Measurements from ENCODE around the gene RPTOR.

RPTOR gene

GRCh38 chr17:80894439-80894721 is 349.7 kb downstream of the RPTOR start:
- no peak for ATAC-seq
- TF ChIP-seq TCF4 (CRISPR knock-in tag; IDR thresholded peaks at IDR 0.05; ENCODE audit: borderline replicate concordance) (no peak), ZFP30 (CRISPR knock-in tag; IDR thresholded peaks at IDR 0.05) (no peak), CREB5 (CRISPR knock-in tag; IDR thresholded peaks at IDR 0.05; ENCODE audit: low read depth) (no peak), TOX (CRISPR knock-in tag; IDR thresholded peaks at IDR 0.05; ENCODE audit: borderline replicate concordance) (no peak), ZNF70 (CRISPR knock-in tag; IDR thresholded peaks at IDR 0.05) (no peak), CSDC2 (CRISPR knock-in tag; IDR thresholded peaks at IDR 0.05) (no peak), RARB (CRISPR knock-in tag; IDR thresholded peaks at IDR 0.05) (no peak), SNAI2 (CRISPR knock-in tag; IDR thresholded peaks at IDR 0.05) (no peak), CSRNP3 (CRISPR knock-in tag; IDR thresholded peaks at IDR 0.05) (no peak)

- ATAC-seq, result no peak
- no peak for TF ChIP-seq RARB (CRISPR knock-in tag; IDR thresholded peaks at IDR 0.05)
- no peak for TF ChIP-seq OSR1 (CRISPR knock-in tag; IDR thresholded peaks at IDR 0.05)
- no peak for TF ChIP-seq PATZ1 (CRISPR knock-in tag; IDR thresholded peaks at IDR 0.05; ENCODE audit: borderline replicate concordance)
- no peak for TF ChIP-seq ZC3H10 (CRISPR knock-in tag; IDR thresholded peaks at IDR 0.05)
- no peak for TF ChIP-seq CREB5 (CRISPR knock-in tag; IDR thresholded peaks at IDR 0.05; ENCODE audit: low read depth)
Observed at GRCh38 chr17:80894726-80895125, 350.1 kb downstream of the RPTOR start.

DNA sequence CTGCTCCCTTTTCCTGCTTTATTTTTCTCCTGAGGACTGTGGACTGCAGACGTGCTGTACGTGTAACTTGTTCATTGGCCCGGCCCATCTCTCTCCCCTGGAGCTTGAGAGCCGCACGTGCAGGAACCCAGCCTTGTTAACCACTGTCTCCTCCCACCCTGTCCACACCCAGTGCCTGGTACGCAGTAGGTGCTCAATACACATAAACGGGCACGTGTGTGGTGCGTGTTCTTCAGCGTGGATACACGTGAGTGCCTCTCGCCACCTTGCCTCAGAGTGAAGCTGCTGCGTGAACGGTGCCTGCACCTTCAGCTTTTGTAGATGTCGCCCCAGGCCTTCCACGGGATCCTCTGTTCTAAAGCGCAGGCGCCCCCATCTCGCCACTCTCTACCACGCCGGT is 350.7 kb downstream of the RPTOR start:
- ATAC-seq, result no peak
- TF ChIP-seq PPARA (CRISPR knock-in tag; IDR thresholded peaks at IDR 0.05; ENCODE audit: borderline replicate concordance) (no peak), ZC3H10 (CRISPR knock-in tag; IDR thresholded peaks at IDR 0.05) (no peak), BACH2 (CRISPR knock-in tag; IDR thresholded peaks at IDR 0.05; ENCODE audit: borderline replicate concordance) (no peak)

DNA sequence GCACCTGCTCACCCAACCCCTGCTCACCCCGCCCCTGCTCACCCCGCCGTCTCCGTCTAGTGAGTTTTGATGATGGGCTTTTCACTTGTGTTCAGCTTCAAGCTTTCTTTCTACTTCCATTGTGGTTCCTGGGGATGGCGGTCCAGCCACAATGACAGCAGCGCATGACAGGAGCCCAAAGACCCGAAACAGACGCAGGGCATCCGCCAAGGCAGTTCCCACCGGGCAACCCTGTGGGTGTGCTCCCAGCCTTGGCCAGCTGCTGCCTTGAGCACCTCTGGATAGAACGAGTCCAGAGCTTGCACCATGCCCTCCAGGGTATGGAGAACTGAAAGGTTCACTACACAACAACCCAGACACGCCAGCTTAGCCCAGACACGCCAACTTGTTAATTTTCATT is 354.1 kb downstream of the RPTOR start:
- no peak for ATAC-seq
- TF ChIP-seq ESRRG (CRISPR knock-in tag; IDR thresholded peaks at IDR 0.05) (no peak), PATZ1 (CRISPR knock-in tag; IDR thresholded peaks at IDR 0.05; ENCODE audit: borderline replicate concordance) (no peak), OSR1 (CRISPR knock-in tag; IDR thresholded peaks at IDR 0.05) (no peak)

GRCh38 chr17:80899402-80900268 is 355.0 kb downstream of the RPTOR start:
- TF ChIP-seq CREB5 (CRISPR knock-in tag; IDR thresholded peaks at IDR 0.05; ENCODE audit: low read depth) (no peak), PATZ1 (CRISPR knock-in tag; IDR thresholded peaks at IDR 0.05; ENCODE audit: borderline replicate concordance) (no peak), ARNTL (CRISPR knock-in tag; IDR thresholded peaks at IDR 0.05; ENCODE audit: borderline replicate concordance, low read depth) (no peak), ZNF8 (CRISPR knock-in tag; IDR thresholded peaks at IDR 0.05) (no peak), OSR1 (CRISPR knock-in tag; IDR thresholded peaks at IDR 0.05) (no peak), ESRRG (CRISPR knock-in tag; IDR thresholded peaks at IDR 0.05) (no peak), SNAI2 (CRISPR knock-in tag; IDR thresholded peaks at IDR 0.05) (no peak), ZFP30 (CRISPR knock-in tag; IDR thresholded peaks at IDR 0.05) (no peak), ZC3H10 (CRISPR knock-in tag; IDR thresholded peaks at IDR 0.05) (no peak), PPARA (CRISPR knock-in tag; IDR thresholded peaks at IDR 0.05; ENCODE audit: borderline replicate concordance) (no peak), TCF4 (CRISPR knock-in tag; IDR thresholded peaks at IDR 0.05; ENCODE audit: borderline replicate concordance) (no peak)
- TF ChIP-seq, protein P1, sequence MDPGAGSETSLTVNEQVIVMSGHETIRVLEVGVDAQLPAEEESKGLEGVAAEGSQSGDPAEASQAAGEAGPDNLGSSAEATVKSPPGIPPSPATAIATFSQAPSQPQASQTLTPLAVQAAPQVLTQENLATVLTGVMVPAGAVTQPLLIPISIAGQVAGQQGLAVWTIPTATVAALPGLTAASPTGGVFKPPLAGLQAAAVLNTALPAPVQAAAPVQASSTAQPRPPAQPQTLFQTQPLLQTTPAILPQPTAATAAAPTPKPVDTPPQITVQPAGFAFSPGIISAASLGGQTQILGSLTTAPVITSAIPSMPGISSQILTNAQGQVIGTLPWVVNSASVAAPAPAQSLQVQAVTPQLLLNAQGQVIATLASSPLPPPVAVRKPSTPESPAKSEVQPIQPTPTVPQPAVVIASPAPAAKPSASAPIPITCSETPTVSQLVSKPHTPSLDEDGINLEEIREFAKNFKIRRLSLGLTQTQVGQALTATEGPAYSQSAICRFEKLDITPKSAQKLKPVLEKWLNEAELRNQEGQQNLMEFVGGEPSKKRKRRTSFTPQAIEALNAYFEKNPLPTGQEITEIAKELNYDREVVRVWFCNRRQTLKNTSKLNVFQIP (CRISPR knock-in tag; IDR thresholded peaks at IDR 0.05; ENCODE audit: borderline replicate concordance, low read depth), result no peak
- ATAC-seq, result peak; percentile 78

Data from SK-N-SH treated with all-trans-retinoic acid at 6 μM for 48 hours (cell line).